Pancreas (tissue), 10 donors: ENCODE measurements around the gene ATF5. TPM values are rescaled to one million over a fixed set of nuclear protein-coding genes. Genes with fewer than 3 reads are reported as not detected.

ENCODE experiments used
- ATAC-seq, 4 donors: fragments of 200-7000 bp; cut with Tn5 transposase; one replicate each; pipeline versions ENCODE4 v1.8.0 to v1.9.1; 2020; ENCODE audit warnings: mild to moderate bottlenecking in 4 of 4, moderate library complexity in 4 of 4
- DNase-seq, 6 donors: peaks; one replicate each; pipeline ENCODE4 v3.0.0-alpha.2; 2020
- FAIRE-seq: peaks from 2 replicates; lab custom pipeline; 2012; peaks lifted over from hg19 to GRCh38; lab: Jason Lieb, UNC
- H3K27ac ChIP-seq, 4 donors: fragments of 200-600 bp; sonication (generic); 1 replicate in 3 of 4; 2 replicates in 1 of 4; pipeline versions ENCODE4 v1.5.0 to v1.8.0; 2020
- H3K27me3 ChIP-seq, 4 donors: fragments of 200-600 bp; one replicate each; pipeline ENCODE4 v1.8.0; 2021
- H3K36me3 ChIP-seq, 3 donors: fragments of 200-600 bp; sonication (generic) in 1 of 3; one replicate each; pipeline versions ENCODE4 v1.5.0 to v1.8.0; 2020 to 2021
- H3K4me1 ChIP-seq, 3 donors: fragments of 200-600 bp; one replicate each; pipeline ENCODE4 v1.8.0; 2021
- H3K4me3 ChIP-seq, 4 donors: fragments of 200-600 bp; sonication (generic) in 2 of 4; one replicate each; pipeline versions ENCODE4 v1.5.0 to v1.8.0; 2020 to 2021
- H3K9me3 ChIP-seq, 4 donors: fragments of 200-600 bp; one replicate each; pipeline ENCODE4 v1.8.0; 2021
- WGBS, 2 donors: extraction: QIAGEN DNeasy Blood & Tissue Kit; methylation state at CpG; one replicate each; pipeline ENCODE4 v1.1.7; 2013; 5-methylcytosine and 5-hydroxymethylcytosine counted together
- intact Hi-C, 3 donors: fragments of 100-400 bp; cut with DNase I; formaldehyde crosslinking; loops; one replicate each; pipeline versions ENCODE4 v1.11.1 to v1.14.2; 2022
- polyA plus RNA-seq, 2 donors: library from polyadenylated mRNA; stranded (reverse); fragments of 200-250 nt; gene quantifications; one replicate each; pipeline ENCODE4 v1.2.3, GENCODE V29; 2013
- total RNA-seq, 6 donors: library from RNA; stranded (reverse); fragmentation: NEBNext Ultra II Directional in 4 of 6; extraction: Animal tissue kit (Norgen Biotek cat#: 25700) in 4 of 6; gene quantifications; one replicate each; pipeline versions ENCODE4 v1.2.1 to v1.2.4, GENCODE V29; 2021 to 2023
- TF ChIP-seq, protein P1 (sequence below), 4 donors: fragments of 200-600 bp; sonication (generic) in 3 of 4; IDR thresholded peaks; one replicate each; pipeline versions ENCODE4 v1.5.0 to v1.8.0; 2021; ENCODE audit warnings: antibody characterized with exemption in 4 of 4
- donor health status: healthy with polysubstance abuse.
- donor health status: DM: no; HTN: no; CAD: no; lungs with moderate emphysema.
- donor health status: DM: no; HTN: no; CAD: no.
- donor health status: control.
- donor health status: control.
- donor health status: Bipolar disorder and iron deficiency.
- donor health status: DM: yes; HTN: yes; CAD: no.
- donor health status: DM: no; HTN: no; CAD: no.
- donor health status: DM: no; HTN: no; CAD: no.
- donor health status: DM: yes; HTN: yes; CAD: no.

Gene ATF5
- total and polyA plus RNA-seq, 8 donors = 8.2 to 25.7 (median 13.1) TPM

GRCh38 chr19:49930483-49931011 lies 1.5 kb downstream of the ATF5 start:
- H3K27me3 ChIP-seq = no peaks in the 10 kb centered on the region
- no peaks in the 10 kb centered on the region for H3K36me3 ChIP-seq
- WGBS, 2 donors = 58 to 62% methylated on average over 15 of the region's 15 CpGs
- TF ChIP-seq, protein P1, sequence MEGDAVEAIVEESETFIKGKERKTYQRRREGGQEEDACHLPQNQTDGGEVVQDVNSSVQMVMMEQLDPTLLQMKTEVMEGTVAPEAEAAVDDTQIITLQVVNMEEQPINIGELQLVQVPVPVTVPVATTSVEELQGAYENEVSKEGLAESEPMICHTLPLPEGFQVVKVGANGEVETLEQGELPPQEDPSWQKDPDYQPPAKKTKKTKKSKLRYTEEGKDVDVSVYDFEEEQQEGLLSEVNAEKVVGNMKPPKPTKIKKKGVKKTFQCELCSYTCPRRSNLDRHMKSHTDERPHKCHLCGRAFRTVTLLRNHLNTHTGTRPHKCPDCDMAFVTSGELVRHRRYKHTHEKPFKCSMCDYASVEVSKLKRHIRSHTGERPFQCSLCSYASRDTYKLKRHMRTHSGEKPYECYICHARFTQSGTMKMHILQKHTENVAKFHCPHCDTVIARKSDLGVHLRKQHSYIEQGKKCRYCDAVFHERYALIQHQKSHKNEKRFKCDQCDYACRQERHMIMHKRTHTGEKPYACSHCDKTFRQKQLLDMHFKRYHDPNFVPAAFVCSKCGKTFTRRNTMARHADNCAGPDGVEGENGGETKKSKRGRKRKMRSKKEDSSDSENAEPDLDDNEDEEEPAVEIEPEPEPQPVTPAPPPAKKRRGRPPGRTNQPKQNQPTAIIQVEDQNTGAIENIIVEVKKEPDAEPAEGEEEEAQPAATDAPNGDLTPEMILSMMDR (IDR thresholded peaks at IDR 0.05) = no peak
- H3K9me3 ChIP-seq = no peaks in the 10 kb centered on the region
- FAIRE-seq (no peak), DNase-seq (peak in 2 of 6 donors; percentile 57 to 61), ATAC-seq (no peak)
- intact Hi-C loops = no loop called here
- peak overlapping the region in 1 of 4 donors; percentile 90 for H3K4me3 ChIP-seq
- peaks cover 9 to 13% (median 9%) of the 10 kb centered on the region in 3 donors for H3K4me1 ChIP-seq
- H3K27ac ChIP-seq = no peak overlapping the region

DNA sequence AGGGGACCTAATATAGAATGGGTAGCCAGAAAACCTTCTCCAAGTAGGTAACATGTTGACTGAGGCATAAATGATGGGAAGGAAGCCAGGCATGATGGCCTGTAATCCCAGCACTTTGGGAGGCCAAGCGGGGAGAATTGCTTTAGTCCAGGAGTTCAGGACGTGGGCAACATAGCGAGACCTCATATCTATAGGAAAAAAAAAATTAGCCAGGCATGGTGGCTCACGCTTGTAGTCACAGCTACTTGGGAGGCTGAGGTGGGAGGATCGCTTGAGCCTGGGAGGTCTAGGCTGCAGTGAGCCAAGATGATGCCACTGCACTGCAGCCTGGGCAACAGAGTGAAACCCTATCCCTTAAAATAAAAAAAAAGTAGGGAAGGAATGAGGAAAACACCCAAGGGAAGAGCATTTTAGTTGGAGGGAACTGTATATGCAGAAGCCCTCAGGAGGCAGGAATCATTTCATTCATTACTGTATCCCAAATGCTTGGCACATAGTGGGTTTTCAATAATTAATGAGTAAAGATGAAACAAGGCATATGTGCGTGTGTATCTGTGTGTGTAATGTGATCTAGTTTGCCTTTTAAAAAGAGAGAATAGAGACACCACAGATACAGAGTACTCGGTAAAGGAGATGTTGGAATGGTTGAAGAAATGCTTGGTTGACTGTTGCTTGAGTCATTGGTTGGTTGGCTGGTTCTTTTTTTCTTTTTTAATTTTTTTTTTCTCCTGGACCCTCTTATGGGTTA lies 2.5 kb downstream of the ATF5 start:
- ATAC-seq = no peak
- intact Hi-C loops = no loop called here

GRCh38 chr19:49932041-49932451 lies 3.0 kb downstream of the ATF5 start:
- DNase-seq (no peak), FAIRE-seq (no peak), ATAC-seq (no peak)
- TF ChIP-seq, protein P1 (IDR thresholded peaks at IDR 0.05) = no peak
- Histone ChIP-seq H3K4me3 (no peak overlapping the region), H3K27me3 (no peaks in the 10 kb centered on the region), H3K9me3 (no peaks in the 10 kb centered on the region), H3K36me3 (no peaks in the 10 kb centered on the region), H3K4me1 (peaks cover 8 to 13% (median 9%) of the 10 kb centered on the region in 3 donors), H3K27ac (no peak overlapping the region)
- intact Hi-C loops = no loop called here
- 93 to 99% methylated on average over 5 of the region's 5 CpGs for WGBS, 2 donors

More for the DNA sequence above, 2.5 kb downstream of the ATF5 start:
- WGBS, 2 donors = 94 to 97% methylated on average over 7 of the region's 7 CpGs
- FAIRE-seq (no peak), DNase-seq (no peak)
- no peaks in the 10 kb centered on the region for H3K9me3 ChIP-seq
- H3K36me3 ChIP-seq = no peaks in the 10 kb centered on the region
- no peak overlapping the region for H3K4me3 ChIP-seq
- peaks cover 9 to 13% (median 9%) of the 10 kb centered on the region in 3 donors for H3K4me1 ChIP-seq
- no peak overlapping the region for H3K27ac ChIP-seq
- TF ChIP-seq, protein P1 (IDR thresholded peaks at IDR 0.05) = no peak
- no peaks in the 10 kb centered on the region for H3K27me3 ChIP-seq

GRCh38 chr19:49932731-49933131 lies 3.7 kb downstream of the ATF5 start:
- WGBS, 2 donors = 90 to 92% methylated on average over 21 to 25 of the region's 25 CpGs
- H3K9me3 ChIP-seq = no peaks in the 10 kb centered on the region
- TF ChIP-seq, protein P1 (IDR thresholded peaks at IDR 0.05) = no peak
- no peak overlapping the region for H3K4me3 ChIP-seq
- H3K27ac ChIP-seq = no peak overlapping the region
- peaks cover 4 to 8% (median 8%) of the 10 kb centered on the region in 3 donors for H3K4me1 ChIP-seq
- H3K27me3 ChIP-seq = no peaks in the 10 kb centered on the region
- no peak for FAIRE-seq
- intact Hi-C loops = no loop called here
- no peaks in the 10 kb centered on the region for H3K36me3 ChIP-seq
- ATAC-seq = no peak
- DNase-seq = no peak

DNA sequence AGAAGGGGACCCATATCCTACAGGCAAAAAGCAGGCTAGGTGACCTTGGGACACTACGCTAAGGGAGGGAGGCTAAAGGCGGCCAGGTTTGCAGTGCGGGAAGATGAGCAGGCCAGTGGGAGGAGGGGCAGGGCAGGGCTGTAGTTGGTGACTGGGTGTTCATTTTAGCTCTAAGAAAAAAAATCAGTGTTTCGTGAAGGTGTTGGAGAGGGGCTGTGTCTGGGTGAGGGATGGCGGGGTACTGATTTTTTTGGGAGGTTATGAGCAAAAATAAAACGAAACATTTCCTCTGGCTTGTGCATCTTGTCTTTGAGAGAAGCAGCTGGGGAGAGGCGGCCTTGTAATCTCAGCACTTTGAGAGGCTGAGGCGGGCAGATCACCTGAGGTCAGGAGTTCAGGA lies 4.6 kb downstream of the ATF5 start:
- Histone ChIP-seq H3K27ac (no peak overlapping the region), H3K27me3 (no peaks in the 10 kb centered on the region), H3K9me3 (no peaks in the 10 kb centered on the region), H3K4me3 (no peak overlapping the region), H3K36me3 (no peaks in the 10 kb centered on the region), H3K4me1 (peaks cover 0 to 7% (median 3%) of the 10 kb centered on the region in 3 donors)
- intact Hi-C loops = no loop called here
- ATAC-seq (no peak), FAIRE-seq (no peak), DNase-seq (no peak)
- WGBS, 2 donors = 72 to 80% methylated on average over 8 of the region's 8 CpGs
- TF ChIP-seq, protein P1 (IDR thresholded peaks at IDR 0.05) = no peak
